PC-9 (cell line): ENCODE data around the gene ANKS1B.

Experiments used
- EZH2 ChIP-seq: fragments of 200-600 bp; sonication (generic); IDR thresholded peaks from 2 replicates; pipeline ENCODE4 v1.8.0; 2017; ENCODE audit warnings: antibody characterized with exemption, low read depth
- TF ChIP-seq, protein P1 (sequence below): fragments of 200-600 bp; sonication (generic); conservative IDR thresholded peaks from 2 replicates; pipeline ENCODE4 v1.6.1; 2017; ENCODE audit warnings: mixed run types, antibody characterized with exemption, mild to moderate bottlenecking, moderate library complexity

DNA sequence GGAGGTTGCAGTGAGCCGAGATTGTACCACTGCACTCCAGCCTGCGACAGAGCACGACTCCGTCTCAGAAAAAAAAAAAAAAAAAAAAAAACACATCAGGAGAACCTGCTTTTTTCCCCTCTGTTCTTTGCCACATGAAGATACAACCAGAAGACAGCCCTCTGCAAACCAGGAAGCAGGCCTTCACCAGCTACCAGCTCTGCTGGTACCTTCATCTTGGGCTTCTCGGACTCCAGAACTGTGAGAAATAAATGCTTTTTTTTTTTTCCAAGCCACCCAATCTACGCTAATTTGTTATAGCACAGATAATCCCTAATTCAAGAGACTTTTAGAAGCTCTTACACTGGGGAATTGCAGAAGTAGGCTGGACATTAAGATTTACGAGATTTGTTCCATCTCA is 216.0 kb downstream of the ANKS1B start:
- TF ChIP-seq, protein P1, sequence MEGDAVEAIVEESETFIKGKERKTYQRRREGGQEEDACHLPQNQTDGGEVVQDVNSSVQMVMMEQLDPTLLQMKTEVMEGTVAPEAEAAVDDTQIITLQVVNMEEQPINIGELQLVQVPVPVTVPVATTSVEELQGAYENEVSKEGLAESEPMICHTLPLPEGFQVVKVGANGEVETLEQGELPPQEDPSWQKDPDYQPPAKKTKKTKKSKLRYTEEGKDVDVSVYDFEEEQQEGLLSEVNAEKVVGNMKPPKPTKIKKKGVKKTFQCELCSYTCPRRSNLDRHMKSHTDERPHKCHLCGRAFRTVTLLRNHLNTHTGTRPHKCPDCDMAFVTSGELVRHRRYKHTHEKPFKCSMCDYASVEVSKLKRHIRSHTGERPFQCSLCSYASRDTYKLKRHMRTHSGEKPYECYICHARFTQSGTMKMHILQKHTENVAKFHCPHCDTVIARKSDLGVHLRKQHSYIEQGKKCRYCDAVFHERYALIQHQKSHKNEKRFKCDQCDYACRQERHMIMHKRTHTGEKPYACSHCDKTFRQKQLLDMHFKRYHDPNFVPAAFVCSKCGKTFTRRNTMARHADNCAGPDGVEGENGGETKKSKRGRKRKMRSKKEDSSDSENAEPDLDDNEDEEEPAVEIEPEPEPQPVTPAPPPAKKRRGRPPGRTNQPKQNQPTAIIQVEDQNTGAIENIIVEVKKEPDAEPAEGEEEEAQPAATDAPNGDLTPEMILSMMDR, result no peak
- TF ChIP-seq EZH2, result no peak
